Mesothelial cell of epicardium (in vitro differentiated cells): Measurements from ENCODE around the gene PTP4A2. TPM values are rescaled to one million over a fixed set of nuclear protein-coding genes. Genes with fewer than 3 reads are reported as not detected.
"Not testable (repeated sequence)": the region's sequence is repeated elsewhere in the genome, so short reads cannot be mapped to it uniquely, and the experiment has no call there.

ENCODE experiments used
- DNase-seq, 2 experiments: peaks; one replicate each; pipeline ENCODE4 v3.0.0; 2021; ENCODE audit warnings: low spot score in 2 of 2; ENCODE audit not compliant: unreplicated experiment in 2 of 2
- H3K27ac Mint-ChIP-seq: 2 replicates; pipeline ENCODE4 v1.8.0; 2021; ENCODE audit warnings: mixed read lengths
- H3K27me3 Mint-ChIP-seq: 2 replicates; pipeline ENCODE4 v1.8.0; 2021; ENCODE audit warnings: low read depth, mixed read lengths
- H3K36me3 Mint-ChIP-seq: 2 replicates; pipeline ENCODE4 v1.8.0; 2021; ENCODE audit warnings: mixed read lengths
- H3K4me1 Mint-ChIP-seq: 2 replicates; pipeline ENCODE4 v1.8.0; 2021; ENCODE audit warnings: mixed read lengths
- H3K4me3 Mint-ChIP-seq: 2 replicates; pipeline ENCODE4 v1.8.0; 2021; ENCODE audit warnings: mild to moderate bottlenecking, moderate library complexity, mixed read lengths
- H3K9me3 Mint-ChIP-seq: 2 replicates; pipeline ENCODE4 v1.8.0; 2021; ENCODE audit warnings: mixed read lengths
- total RNA-seq: library from RNA; stranded (reverse); gene quantifications from 3 replicates; pipeline ENCODE4 v1.2.1, GENCODE V29; 2021
- TF ChIP-seq, protein P1 (sequence below): fragments of 200-600 bp; sonication (generic); IDR thresholded peaks from one replicate; pipeline ENCODE4 v1.5.0; 2021; ENCODE audit warnings: antibody characterized with exemption; ENCODE audit not compliant: unreplicated experiment

Gene PTP4A2
- total RNA-seq, 1 donor from 2014 or later = 182 TPM

DNA sequence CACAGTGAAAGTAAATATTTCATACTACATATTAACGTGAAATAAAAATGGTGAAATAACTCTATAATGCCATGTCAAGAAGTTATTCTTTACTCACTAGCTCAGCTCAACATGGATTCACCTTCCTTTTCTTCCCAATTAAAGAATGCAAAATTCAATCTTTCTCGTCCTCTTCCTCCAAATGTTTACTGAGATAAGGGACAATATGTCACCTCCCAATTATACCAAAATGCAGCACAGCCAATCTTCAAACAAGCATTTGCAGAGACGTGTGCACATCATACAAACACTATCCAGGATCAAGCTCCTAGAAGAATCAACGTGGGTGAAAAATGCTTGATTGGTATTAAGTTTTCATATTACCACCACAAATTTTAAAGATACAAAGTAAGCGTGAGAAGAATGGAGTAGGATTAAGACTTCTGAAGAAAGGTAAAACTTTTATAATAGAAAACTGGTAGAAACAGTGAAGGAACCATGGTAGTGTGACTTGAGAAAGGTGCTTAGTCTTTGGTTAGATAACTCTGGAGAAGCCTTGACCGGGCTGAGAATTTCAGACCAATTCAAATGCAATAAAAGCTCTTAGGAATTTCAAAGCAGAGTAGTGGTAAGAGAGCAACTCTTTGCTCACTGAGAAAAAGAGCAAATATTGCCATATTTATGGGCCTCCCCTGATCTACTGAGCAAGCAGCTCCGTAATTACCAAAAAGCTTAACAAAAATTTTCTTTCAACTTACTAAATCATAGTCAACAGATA, 7.2 kb downstream of the PTP4A2 start:
- Mint-ChIP-seq H3K36me3 (no peaks in the 10 kb centered on the region), H3K27ac (peak overlapping the region; percentile 23), H3K27me3 (no peaks in the 10 kb centered on the region), H3K9me3 (no peaks in the 10 kb centered on the region), H3K4me3 (no peak overlapping the region), H3K4me1 (peaks cover 70% of the 10 kb centered on the region)
- no peak for DNase-seq
- TF ChIP-seq, protein P1, sequence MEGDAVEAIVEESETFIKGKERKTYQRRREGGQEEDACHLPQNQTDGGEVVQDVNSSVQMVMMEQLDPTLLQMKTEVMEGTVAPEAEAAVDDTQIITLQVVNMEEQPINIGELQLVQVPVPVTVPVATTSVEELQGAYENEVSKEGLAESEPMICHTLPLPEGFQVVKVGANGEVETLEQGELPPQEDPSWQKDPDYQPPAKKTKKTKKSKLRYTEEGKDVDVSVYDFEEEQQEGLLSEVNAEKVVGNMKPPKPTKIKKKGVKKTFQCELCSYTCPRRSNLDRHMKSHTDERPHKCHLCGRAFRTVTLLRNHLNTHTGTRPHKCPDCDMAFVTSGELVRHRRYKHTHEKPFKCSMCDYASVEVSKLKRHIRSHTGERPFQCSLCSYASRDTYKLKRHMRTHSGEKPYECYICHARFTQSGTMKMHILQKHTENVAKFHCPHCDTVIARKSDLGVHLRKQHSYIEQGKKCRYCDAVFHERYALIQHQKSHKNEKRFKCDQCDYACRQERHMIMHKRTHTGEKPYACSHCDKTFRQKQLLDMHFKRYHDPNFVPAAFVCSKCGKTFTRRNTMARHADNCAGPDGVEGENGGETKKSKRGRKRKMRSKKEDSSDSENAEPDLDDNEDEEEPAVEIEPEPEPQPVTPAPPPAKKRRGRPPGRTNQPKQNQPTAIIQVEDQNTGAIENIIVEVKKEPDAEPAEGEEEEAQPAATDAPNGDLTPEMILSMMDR = no peak

GRCh38 chr1:31927661-31927980, 10.5 kb downstream of the PTP4A2 start:
- Mint-ChIP-seq H3K4me1 (peaks cover 64% of the 10 kb centered on the region), H3K27ac (no peak overlapping the region), H3K27me3 (no peaks in the 10 kb centered on the region), H3K4me3 (no peak overlapping the region), H3K36me3 (no peaks in the 10 kb centered on the region), H3K9me3 (no peaks in the 10 kb centered on the region)
- TF ChIP-seq, protein P1 = no peak
- no peak for DNase-seq

GRCh38 chr1:31926853-31927660, 11.1 kb downstream of the PTP4A2 start:
- TF ChIP-seq, protein P1 = no peak
- Mint-ChIP-seq H3K27ac (peak overlapping the region; percentile 55), H3K4me3 (no peak overlapping the region), H3K4me1 (peaks cover 61% of the 10 kb centered on the region), H3K27me3 (no peaks in the 10 kb centered on the region), H3K36me3 (no peaks in the 10 kb centered on the region), H3K9me3 (no peaks in the 10 kb centered on the region)
- no peak for DNase-seq

DNA sequence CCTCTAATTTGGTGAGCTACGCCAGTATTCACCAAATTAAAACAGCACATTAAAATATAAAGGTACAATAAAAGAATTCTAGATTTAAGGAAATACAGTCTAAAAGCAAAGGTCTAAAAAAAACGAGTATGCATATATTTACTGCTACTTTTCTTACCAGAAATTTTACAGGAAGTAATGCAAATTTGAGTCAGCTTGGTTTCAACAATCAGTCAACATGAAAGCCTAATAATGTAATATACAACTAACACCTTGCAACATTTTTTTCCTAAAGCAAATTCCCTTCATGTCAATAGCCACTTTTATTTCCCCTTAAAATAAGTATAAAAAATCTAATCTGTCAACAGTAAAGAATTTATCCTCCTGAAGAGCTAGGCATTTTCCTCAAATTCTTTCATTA, 11.9 kb downstream of the PTP4A2 start:
- TF ChIP-seq, protein P1 = no peak
- no peak for DNase-seq
- Mint-ChIP-seq H3K4me3 (no peak overlapping the region), H3K27ac (no peak overlapping the region), H3K4me1 (peaks cover 58% of the 10 kb centered on the region), H3K9me3 (no peaks in the 10 kb centered on the region), H3K36me3 (no peaks in the 10 kb centered on the region), H3K27me3 (no peaks in the 10 kb centered on the region)

GRCh38 chr1:31925824-31926223, 12.3 kb downstream of the PTP4A2 start:
- H3K27ac Mint-ChIP-seq = not testable (repeated sequence)

GRCh38 chr1:31924839-31925238, 13.3 kb downstream of the PTP4A2 start:
- Mint-ChIP-seq H3K27ac (peak overlapping the region; percentile 35), H3K4me1 (peaks cover 53% of the 10 kb centered on the region), H3K27me3 (no peaks in the 10 kb centered on the region), H3K4me3 (no peak overlapping the region), H3K9me3 (no peaks in the 10 kb centered on the region), H3K36me3 (peaks cover 3% of the 10 kb centered on the region)
- TF ChIP-seq, protein P1 = no peak
- no peak for DNase-seq

More at GRCh38 chr1:31925824-31926223, 12.3 kb downstream of the PTP4A2 start:
- not testable (repeated sequence) for H3K36me3 Mint-ChIP-seq, H3K4me3 Mint-ChIP-seq, H3K9me3 Mint-ChIP-seq, H3K27me3 Mint-ChIP-seq, DNase-seq
- H3K4me1 Mint-ChIP-seq = peaks cover 58% of the 10 kb centered on the region
